ENCODE results near the gene SLC2A13. TPM values are rescaled to one million over a fixed set of nuclear protein-coding genes. Genes with fewer than 3 reads are reported as not detected.

SLC2A13 gene
- total and polyA plus RNA-seq, 10 of the 15 experiments (the other 5 are each of a cell fraction or from before 2014, with no cell fraction given) = 0.05 to 3.7 (median 0.25) TPM

- SMC1A ChIA-PET (ENCODE audit: uncharacterized antibody, unreplicated experiment) = interaction anchor here (0.8 to 3.6 kb wide), 14 partner anchors 8 to 281 kb away, joined by 3 to 19 read pairs (median 4); partner anchors contain the start of gene SLC2A13
- ATAC-seq = 0 out of 3 replicates have a peak, but pooled peaks have one; percentile 18
- H3K4me2 ChIP-seq (ENCODE audit: control insufficient read depth, insufficient read depth) = no peak overlapping the region
- in situ Hi-C loops (cut with MboI) (no loop called here), intact Hi-C loops (cut with micrococcal nuclease; ENCODE audit: unreplicated experiment) (no loop called here)
- no peaks in the 10 kb centered on the region for H3K79me2 ChIP-seq (ENCODE audit: control insufficient read depth, insufficient read depth, low read length)
- no peak overlapping the region for H3K4me3 ChIP-seq
- no peaks in the 10 kb centered on the region for H3K27me3 ChIP-seq (replicated peaks in 1 of 2; ENCODE audit: control insufficient read depth in 2 of 2, insufficient read depth in 2 of 2, low read length in 1 of 2)
- no peak overlapping the region for H3K27ac ChIP-seq (ENCODE audit: control insufficient read depth, insufficient read depth)
- peak; percentile 69 for FAIRE-seq
- no TSS peak for BruUV-seq (replicated peaks)
- POLR2A ChIA-PET = interaction anchor here (0.6 to 1.4 kb wide), 3 partner anchors 8 to 139 kb away, joined by 3 to 7 read pairs (median 4); no protein-coding TSS in a partner anchor
- 66% methylated on average over 5 of the region's 5 CpGs for WGBS (ENCODE audit: insufficient coverage, insufficient replicate concordance, low lambda C conversion rate, missing lambda C conversion rate)
- CTCF ChIA-PET = interaction anchor here (0.6 to 3.9 kb wide), 4 partner anchors 20 to 116 kb away, joined by 3 to 36 read pairs (median 19); partner anchors contain the start of gene SLC2A13
- RAD21 ChIA-PET (ENCODE audit: unreplicated experiment) = interaction anchor here (0.8 to 3.3 kb wide), 5 partner anchors 18 to 74 kb away, joined by 3 to 18 read pairs (median 5); partner anchors contain the start of gene SLC2A13
- no peaks in the 10 kb centered on the region for H3K4me1 ChIP-seq (ENCODE audit: control insufficient read depth, insufficient read depth, low read length)
- no peak overlapping the region for H2AFZ ChIP-seq (ENCODE audit: control insufficient read depth, low read depth, low read length)
- no peak overlapping the region for H3K9ac ChIP-seq (ENCODE audit: control insufficient read depth, insufficient read depth, low read length)
- H3K36me3 ChIP-seq (ENCODE audit: control insufficient read depth in 2 of 2, insufficient read depth in 2 of 2, low read length in 1 of 2) = no peaks in the 10 kb centered on the region
- no peaks in the 10 kb centered on the region for H3K9me3 ChIP-seq (replicated peaks; ENCODE audit: control insufficient read depth, insufficient read depth, low read length)
- no peaks in the 10 kb centered on the region for H4K20me1 ChIP-seq (ENCODE audit: control insufficient read depth, insufficient read depth)
- no peak for DNase-seq (ENCODE audit: low read depth, low spot score)
- TF ChIP-seq, protein P1, sequence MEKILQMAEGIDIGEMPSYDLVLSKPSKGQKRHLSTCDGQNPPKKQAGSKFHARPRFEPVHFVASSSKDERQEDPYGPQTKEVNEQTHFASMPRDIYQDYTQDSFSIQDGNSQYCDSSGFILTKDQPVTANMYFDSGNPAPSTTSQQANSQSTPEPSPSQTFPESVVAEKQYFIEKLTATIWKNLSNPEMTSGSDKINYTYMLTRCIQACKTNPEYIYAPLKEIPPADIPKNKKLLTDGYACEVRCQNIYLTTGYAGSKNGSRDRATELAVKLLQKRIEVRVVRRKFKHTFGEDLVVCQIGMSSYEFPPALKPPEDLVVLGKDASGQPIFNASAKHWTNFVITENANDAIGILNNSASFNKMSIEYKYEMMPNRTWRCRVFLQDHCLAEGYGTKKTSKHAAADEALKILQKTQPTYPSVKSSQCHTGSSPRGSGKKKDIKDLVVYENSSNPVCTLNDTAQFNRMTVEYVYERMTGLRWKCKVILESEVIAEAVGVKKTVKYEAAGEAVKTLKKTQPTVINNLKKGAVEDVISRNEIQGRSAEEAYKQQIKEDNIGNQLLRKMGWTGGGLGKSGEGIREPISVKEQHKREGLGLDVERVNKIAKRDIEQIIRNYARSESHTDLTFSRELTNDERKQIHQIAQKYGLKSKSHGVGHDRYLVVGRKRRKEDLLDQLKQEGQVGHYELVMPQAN (conservative IDR thresholded peaks at IDR 0.05) = no peak
- TF ChIP-seq, protein P2, sequence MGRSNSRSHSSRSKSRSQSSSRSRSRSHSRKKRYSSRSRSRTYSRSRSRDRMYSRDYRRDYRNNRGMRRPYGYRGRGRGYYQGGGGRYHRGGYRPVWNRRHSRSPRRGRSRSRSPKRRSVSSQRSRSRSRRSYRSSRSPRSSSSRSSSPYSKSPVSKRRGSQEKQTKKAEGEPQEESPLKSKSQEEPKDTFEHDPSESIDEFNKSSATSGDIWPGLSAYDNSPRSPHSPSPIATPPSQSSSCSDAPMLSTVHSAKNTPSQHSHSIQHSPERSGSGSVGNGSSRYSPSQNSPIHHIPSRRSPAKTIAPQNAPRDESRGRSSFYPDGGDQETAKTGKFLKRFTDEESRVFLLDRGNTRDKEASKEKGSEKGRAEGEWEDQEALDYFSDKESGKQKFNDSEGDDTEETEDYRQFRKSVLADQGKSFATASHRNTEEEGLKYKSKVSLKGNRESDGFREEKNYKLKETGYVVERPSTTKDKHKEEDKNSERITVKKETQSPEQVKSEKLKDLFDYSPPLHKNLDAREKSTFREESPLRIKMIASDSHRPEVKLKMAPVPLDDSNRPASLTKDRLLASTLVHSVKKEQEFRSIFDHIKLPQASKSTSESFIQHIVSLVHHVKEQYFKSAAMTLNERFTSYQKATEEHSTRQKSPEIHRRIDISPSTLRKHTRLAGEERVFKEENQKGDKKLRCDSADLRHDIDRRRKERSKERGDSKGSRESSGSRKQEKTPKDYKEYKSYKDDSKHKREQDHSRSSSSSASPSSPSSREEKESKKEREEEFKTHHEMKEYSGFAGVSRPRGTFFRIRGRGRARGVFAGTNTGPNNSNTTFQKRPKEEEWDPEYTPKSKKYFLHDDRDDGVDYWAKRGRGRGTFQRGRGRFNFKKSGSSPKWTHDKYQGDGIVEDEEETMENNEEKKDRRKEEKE (IDR thresholded peaks at IDR 0.05) = no peak
- TF ChIP-seq CHD2 (IDR thresholded peaks at IDR 0.05; ENCODE audit: borderline replicate concordance, low read depth, low read length) = no peak
- no peak for TF ChIP-seq ATF7 (IDR thresholded peaks at IDR 0.05; ENCODE audit: low read depth)
- TF ChIP-seq SRF (IDR thresholded peaks at IDR 0.05; ENCODE audit: low read depth in 2 of 2, low read length in 2 of 2) = no peak
- no peak for TF ChIP-seq SIX5 (IDR thresholded peaks at IDR 0.05; ENCODE audit: low read depth, low read length, severe bottlenecking)
- TF ChIP-seq GABPA (IDR thresholded peaks at IDR 0.05; ENCODE audit: low read depth) = no peak
- no peak for TF ChIP-seq ZNF687 (IDR thresholded peaks at IDR 0.05)
- TF ChIP-seq RCOR1 (conservative IDR thresholded peaks at IDR 0.05; ENCODE audit: low read depth, low read length) = no peak
Observed at GRCh38 chr12:40032433-40033241, 73.2 kb downstream of the SLC2A13 start.

Measured in GM12878 (cell line).